HUES48 (cell line): Measurements from ENCODE around the gene PBX1.

Experiments used
- H3K27ac ChIP-seq: one replicate; pipeline ENCODE4 v1.7.0; 2013; ENCODE audit warnings: low read depth, low read length, inconsistent platforms
- H3K27me3 ChIP-seq: 2 replicates; pipeline ENCODE4 v1.6.1; 2013; ENCODE audit warnings: mild to moderate bottlenecking, low read length; ENCODE audit not compliant: control insufficient read depth, insufficient read depth
- H3K36me3 ChIP-seq: 2 replicates; pipeline ENCODE4 v1.6.1; 2013; ENCODE audit warnings: low read length; ENCODE audit not compliant: control insufficient read depth, insufficient read depth
- H3K4me1 ChIP-seq: 2 replicates; pipeline ENCODE4 v1.6.1; 2013; ENCODE audit warnings: mild to moderate bottlenecking, low read length; ENCODE audit not compliant: control insufficient read depth, insufficient read depth
- H3K4me3 ChIP-seq: 2 replicates; pipeline ENCODE4 v1.5.1; 2013; ENCODE audit warnings: mild to moderate bottlenecking, low read depth, low read length
- H3K9ac ChIP-seq: 2 replicates; pipeline ENCODE4 v1.6.1; 2013; ENCODE audit warnings: mild to moderate bottlenecking, low read depth, low read length, moderate library complexity
- H3K9me3 ChIP-seq: 2 replicates; pipeline ENCODE4 v1.6.1; 2013; ENCODE audit warnings: low read length; ENCODE audit not compliant: control insufficient read depth, insufficient read depth

Gene PBX1

GRCh38 chr1:164659621-164660411 lies 100.8 kb downstream of the PBX1 start:
- peak overlapping the region; percentile 26; the same call in 1 of the 2 replicates for H3K4me3 ChIP-seq
- peaks cover 32% of the 10 kb centered on the region for H3K4me1 ChIP-seq
- no peaks in the 10 kb centered on the region for H3K9me3 ChIP-seq
- no peaks in the 10 kb centered on the region for H3K36me3 ChIP-seq
- H3K9ac ChIP-seq = peak overlapping the region; percentile 32; the same call in 1 of the 2 replicates
- no peaks in the 10 kb centered on the region for H3K27me3 ChIP-seq
- peak overlapping the region; percentile 56 for H3K27ac ChIP-seq

- H3K36me3 ChIP-seq = no peaks in the 10 kb centered on the region
- peaks cover 32% of the 10 kb centered on the region for H3K4me1 ChIP-seq
- no peaks in the 10 kb centered on the region for H3K9me3 ChIP-seq
- H3K9ac ChIP-seq = no peak overlapping the region
- no peaks in the 10 kb centered on the region for H3K27me3 ChIP-seq
- H3K27ac ChIP-seq = peak overlapping the region; percentile 56
- no peak overlapping the region for H3K4me3 ChIP-seq
These were observed 101.4 kb downstream of the PBX1 start for GRCh38 chr1:164660412-164660772.

- H3K27ac ChIP-seq = no peak overlapping the region
These were observed 101.8 kb downstream of the PBX1 start for GRCh38 chr1:164660775-164661174.

GRCh38 chr1:164662462-164662861 lies 103.5 kb downstream of the PBX1 start:
- no peaks in the 10 kb centered on the region for H3K9me3 ChIP-seq
- no peak overlapping the region for H3K27ac ChIP-seq
- no peak overlapping the region for H3K9ac ChIP-seq
- H3K4me1 ChIP-seq = peaks cover 30% of the 10 kb centered on the region
- no peaks in the 10 kb centered on the region for H3K27me3 ChIP-seq
- no peaks in the 10 kb centered on the region for H3K36me3 ChIP-seq
- no peak overlapping the region for H3K4me3 ChIP-seq

More at GRCh38 chr1:164660775-164661174, 101.8 kb downstream of the PBX1 start:
- Histone ChIP-seq H3K9me3 (no peaks in the 10 kb centered on the region), H3K4me3 (no peak overlapping the region), H3K27me3 (no peaks in the 10 kb centered on the region), H3K36me3 (no peaks in the 10 kb centered on the region), H3K4me1 (peaks cover 32% of the 10 kb centered on the region), H3K9ac (no peak overlapping the region)

GRCh38 chr1:164662955-164663354 lies 104.0 kb downstream of the PBX1 start:
- H3K27ac ChIP-seq = no peak overlapping the region
- H3K4me3 ChIP-seq = no peak overlapping the region
- H3K4me1 ChIP-seq = peaks cover 31% of the 10 kb centered on the region
- H3K9me3 ChIP-seq = no peaks in the 10 kb centered on the region
- no peaks in the 10 kb centered on the region for H3K36me3 ChIP-seq
- H3K9ac ChIP-seq = no peak overlapping the region
- no peaks in the 10 kb centered on the region for H3K27me3 ChIP-seq

- no peak overlapping the region for H3K4me3 ChIP-seq
- H3K9me3 ChIP-seq = no peaks in the 10 kb centered on the region
- H3K27ac ChIP-seq = no peak overlapping the region
- no peaks in the 10 kb centered on the region for H3K27me3 ChIP-seq
- no peak overlapping the region for H3K9ac ChIP-seq
- H3K4me1 ChIP-seq = peaks cover 26% of the 10 kb centered on the region
- no peaks in the 10 kb centered on the region for H3K36me3 ChIP-seq
These were observed 105.1 kb downstream of the PBX1 start for GRCh38 chr1:164664127-164664526.

- Histone ChIP-seq H3K4me3 (no peak overlapping the region), H3K27me3 (no peaks in the 10 kb centered on the region), H3K9me3 (no peaks in the 10 kb centered on the region), H3K9ac (no peak overlapping the region), H3K36me3 (no peaks in the 10 kb centered on the region), H3K4me1 (peaks cover 39% of the 10 kb centered on the region), H3K27ac (no peak overlapping the region)
These were observed 108.0 kb downstream of the PBX1 start for GRCh38 chr1:164667001-164667400.

- no peaks in the 10 kb centered on the region for H3K9me3 ChIP-seq
- H3K36me3 ChIP-seq = no peaks in the 10 kb centered on the region
- H3K4me1 ChIP-seq = peaks cover 41% of the 10 kb centered on the region
- H3K4me3 ChIP-seq = no peak overlapping the region
- no peak overlapping the region for H3K9ac ChIP-seq
- no peak overlapping the region for H3K27ac ChIP-seq
- no peaks in the 10 kb centered on the region for H3K27me3 ChIP-seq
These were observed 108.6 kb downstream of the PBX1 start for GRCh38 chr1:164667600-164667999.

- Histone ChIP-seq H3K4me1 (peaks cover 42% of the 10 kb centered on the region), H3K27ac (no peak overlapping the region), H3K9ac (no peak overlapping the region), H3K4me3 (no peak overlapping the region), H3K36me3 (no peaks in the 10 kb centered on the region), H3K9me3 (no peaks in the 10 kb centered on the region), H3K27me3 (no peaks in the 10 kb centered on the region)
These were observed 109.8 kb downstream of the PBX1 start for GRCh38 chr1:164668491-164669400.

GRCh38 chr1:164670026-164670425 lies 111.0 kb downstream of the PBX1 start:
- Histone ChIP-seq H3K4me3 (no peak overlapping the region), H3K9me3 (no peaks in the 10 kb centered on the region), H3K9ac (no peak overlapping the region), H3K36me3 (no peaks in the 10 kb centered on the region), H3K27me3 (no peaks in the 10 kb centered on the region), H3K4me1 (peaks cover 44% of the 10 kb centered on the region), H3K27ac (no peak overlapping the region)

GRCh38 chr1:164670786-164671185 lies 111.8 kb downstream of the PBX1 start:
- no peak overlapping the region for H3K4me3 ChIP-seq
- no peaks in the 10 kb centered on the region for H3K9me3 ChIP-seq
- H3K9ac ChIP-seq = no peak overlapping the region
- no peaks in the 10 kb centered on the region for H3K36me3 ChIP-seq
- no peaks in the 10 kb centered on the region for H3K27me3 ChIP-seq
- H3K27ac ChIP-seq = no peak overlapping the region
- peaks cover 44% of the 10 kb centered on the region for H3K4me1 ChIP-seq
